Pulmonary artery endothelial cell (primary cell): ENCODE results near the gene COX5A. TPM values are rescaled to one million over a fixed set of nuclear protein-coding genes. Genes with fewer than 3 reads are reported as not detected.
"Not testable (repeated sequence)": the region's sequence is repeated elsewhere in the genome, so short reads cannot be mapped to it uniquely, and the experiment has no call there.

Experiments used
- DNase-seq: peaks from one replicate; pipeline ENCODE4 v3.0.0-alpha.2; 2011; ENCODE audit warnings: low read depth, low spot score
- total RNA-seq: library from RNA; depleted of rRNA; stranded (reverse); fragments of >200 nt; gene quantifications from 2 replicates; pipeline ENCODE4 v1.2.3, GENCODE V29; 2014

The COX5A gene
- total RNA-seq, 1 donor from 2014 or later = 72.3 TPM

DNA sequence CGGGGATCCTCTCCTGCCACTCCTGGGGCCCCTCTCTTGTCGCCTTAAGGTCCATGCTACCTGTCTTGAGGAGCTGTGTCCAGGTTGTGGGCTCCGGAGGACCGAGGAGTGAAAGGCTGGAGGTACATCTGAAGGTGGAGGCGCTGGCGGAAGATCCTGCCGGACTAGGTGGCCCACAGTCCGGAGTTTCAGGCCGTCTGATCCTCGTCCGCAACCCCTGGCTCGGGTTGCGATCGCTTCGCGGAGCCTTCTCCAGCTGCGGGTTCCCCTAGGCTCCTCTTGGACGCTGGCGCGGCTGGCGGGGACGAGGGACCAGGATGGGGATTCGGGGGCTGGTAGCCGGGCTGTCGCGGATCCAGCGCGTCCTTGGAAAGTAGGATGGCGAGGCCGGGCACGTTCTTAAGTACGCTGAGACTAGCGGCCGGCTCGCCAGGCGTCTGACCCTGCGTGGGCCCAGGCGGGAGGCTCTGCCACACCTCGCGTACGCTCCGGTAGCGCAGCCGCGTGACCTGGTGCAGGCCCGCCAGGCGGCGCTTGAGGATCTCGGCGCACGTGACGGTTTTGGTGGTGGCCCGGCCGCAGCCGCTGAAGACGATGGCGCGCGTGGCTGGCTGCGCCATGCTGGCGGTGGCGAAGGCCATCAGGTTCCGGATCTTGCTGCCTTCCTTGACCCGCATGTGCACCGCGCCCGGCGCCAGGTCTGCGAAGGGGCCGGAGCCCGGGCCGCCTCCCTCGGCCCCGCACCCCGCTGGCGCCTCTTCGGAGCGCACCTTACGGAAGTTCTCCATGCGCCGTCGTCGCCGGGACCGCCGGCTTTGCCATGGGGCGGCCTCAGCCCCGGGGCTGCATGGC, 18.1 kb upstream of the COX5A start:
- no peak for DNase-seq

- no peak for DNase-seq
Observed at GRCh38 chr15:74955017-74955416, 17.1 kb upstream of the COX5A start.

DNA sequence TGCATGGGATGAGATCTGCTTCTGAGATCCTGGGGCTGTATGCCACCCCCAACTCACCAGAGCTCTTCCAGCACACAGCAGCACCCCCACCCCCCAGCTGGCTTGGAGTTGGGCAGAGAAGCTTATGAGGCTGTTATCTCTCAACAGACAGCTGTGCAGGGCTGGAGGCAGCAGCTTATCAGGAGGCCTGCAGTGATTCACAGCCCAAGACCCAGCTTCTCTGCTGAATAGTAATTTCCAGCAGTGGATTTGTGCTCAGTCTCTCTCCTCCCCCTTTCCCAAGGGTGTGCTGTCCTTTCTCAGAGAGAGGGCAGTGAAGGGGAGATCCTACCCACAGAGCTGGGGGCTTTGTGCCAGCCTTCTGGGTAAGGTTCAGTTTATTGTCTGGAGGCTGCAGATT, 16.6 kb upstream of the COX5A start:
- no peak for DNase-seq

DNA sequence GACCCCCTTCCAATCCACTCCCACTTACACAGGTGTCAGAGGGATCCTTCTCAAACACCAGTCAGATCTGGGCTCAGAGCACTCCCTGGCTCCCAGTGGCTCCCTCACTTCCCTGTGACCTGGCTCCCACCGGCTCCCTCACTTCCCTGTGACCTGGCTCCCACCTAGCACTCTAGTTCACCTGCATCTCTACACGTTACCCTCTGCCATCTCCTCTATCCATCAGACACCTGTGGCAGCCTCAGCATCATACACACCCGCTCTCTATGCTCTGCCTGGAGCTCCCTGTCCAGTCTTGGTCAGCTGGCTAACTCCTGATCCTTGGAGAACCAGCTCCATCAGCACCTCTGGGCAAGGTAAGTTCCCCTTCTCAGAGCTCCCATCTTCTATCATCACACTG, 13.1 kb upstream of the COX5A start:
- no peak for DNase-seq

- no peak for DNase-seq
Observed at GRCh38 chr15:74950078-74950908, 12.4 kb upstream of the COX5A start.

- DNase-seq = no peak
Observed at GRCh38 chr15:74937272-74937589, 642 bp downstream of the COX5A start.

GRCh38 chr15:74935193-74935592, 2.7 kb downstream of the COX5A start:
- not testable (repeated sequence) for DNase-seq

DNA sequence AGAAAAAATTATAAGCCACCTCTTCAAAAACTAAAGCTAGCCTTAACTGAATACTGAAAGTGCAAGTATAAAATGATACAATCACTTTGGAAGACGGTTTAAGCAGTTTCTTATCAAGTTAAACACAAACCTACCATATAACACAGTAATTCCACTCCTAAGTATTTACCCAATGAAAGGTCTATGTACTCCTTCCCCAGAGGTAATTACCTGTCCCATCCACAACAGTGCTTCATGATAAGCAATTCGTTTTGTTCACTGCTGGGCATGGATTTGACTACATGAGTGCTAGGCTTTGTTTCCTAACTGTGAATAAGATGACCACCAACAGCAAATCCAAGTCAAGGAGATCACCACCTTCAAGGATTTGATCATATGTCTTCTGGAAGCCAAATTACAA, 4.3 kb downstream of the COX5A start:
- no peak for DNase-seq

- DNase-seq = no peak
Observed at GRCh38 chr15:74928771-74929198, 9.1 kb downstream of the COX5A start.

DNA sequence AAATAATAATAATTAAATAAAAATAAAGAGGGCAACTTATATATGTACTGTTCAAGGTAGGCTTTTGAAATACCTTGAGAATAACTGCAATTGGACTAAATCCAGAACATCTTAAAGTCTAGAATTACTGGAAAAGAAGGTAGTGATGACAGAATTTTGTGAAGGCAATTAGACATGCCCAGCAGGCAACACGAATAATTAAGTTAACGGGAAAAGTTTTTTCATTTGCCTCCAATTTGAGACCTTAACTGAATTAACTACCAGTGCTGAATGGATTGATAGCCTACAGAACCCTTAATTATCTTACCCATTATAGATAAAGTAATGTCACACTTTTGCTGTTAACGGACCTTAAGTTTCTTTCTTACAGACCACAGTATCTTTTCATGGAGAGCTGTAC, 13.3 kb downstream of the COX5A start:
- no peak for DNase-seq

DNA sequence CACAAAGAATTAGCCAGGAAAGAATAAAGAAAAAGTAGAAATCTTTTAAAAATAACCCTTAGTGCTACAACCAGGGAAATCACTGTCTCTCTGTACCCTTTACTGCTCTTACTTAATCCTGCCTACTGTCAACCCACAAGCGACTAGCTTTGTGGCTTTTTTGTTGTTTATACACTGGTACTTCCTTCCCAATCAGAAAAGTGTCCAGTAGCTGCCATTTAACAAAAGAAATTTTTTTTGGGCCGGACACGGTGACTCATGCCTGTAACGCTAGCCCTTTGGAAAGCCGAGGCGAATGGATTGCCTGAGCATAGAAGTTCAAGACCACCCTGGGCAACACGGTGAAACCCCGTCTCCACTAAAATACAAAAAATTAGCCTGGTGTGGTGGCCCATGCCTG, 17.4 kb downstream of the COX5A start:
- no peak for DNase-seq

DNA sequence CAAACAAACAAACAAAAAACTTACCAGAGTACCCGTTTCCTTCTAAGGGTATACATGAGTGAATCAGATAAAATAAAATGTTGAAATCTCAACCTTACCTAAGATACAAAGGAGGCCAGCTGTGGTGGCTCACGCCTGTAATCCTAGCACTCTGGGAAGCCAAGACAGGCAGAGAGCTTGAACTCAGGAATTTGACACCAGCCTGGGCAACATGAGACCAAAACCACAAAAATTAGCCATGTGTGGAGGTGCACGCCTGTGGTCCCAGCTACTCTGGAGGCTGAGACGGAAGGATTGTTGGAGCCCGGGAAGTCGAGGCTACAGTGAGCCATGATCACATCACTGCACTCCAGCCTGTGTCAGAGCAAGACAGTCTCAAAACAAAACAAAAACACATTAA, 20.2 kb downstream of the COX5A start:
- DNase-seq = no peak

- not testable (repeated sequence) for DNase-seq
Observed at GRCh38 chr15:74913799-74914198, 24.1 kb downstream of the COX5A start.

- no peak for DNase-seq
Observed at GRCh38 chr15:74913041-74913440, 24.8 kb downstream of the COX5A start.

DNA sequence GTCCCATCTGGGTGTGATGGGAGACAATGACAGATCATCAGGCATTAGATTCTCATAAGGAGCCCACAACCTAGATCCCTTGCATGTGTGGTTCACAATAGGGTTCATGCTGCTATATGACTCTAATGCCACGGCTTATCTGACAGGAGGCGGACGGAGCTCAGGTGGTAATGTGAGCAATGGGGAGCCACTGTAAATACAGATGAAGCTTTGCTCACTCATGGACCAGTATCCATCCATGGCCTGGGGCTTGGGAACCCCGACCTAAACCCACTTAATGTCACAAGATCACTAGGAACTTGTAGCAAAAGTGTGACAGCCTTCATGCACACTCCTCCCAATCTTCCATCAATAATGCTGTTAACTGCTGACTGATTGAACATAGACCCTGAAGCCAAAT, 29.2 kb downstream of the COX5A start:
- DNase-seq = no peak

DNA sequence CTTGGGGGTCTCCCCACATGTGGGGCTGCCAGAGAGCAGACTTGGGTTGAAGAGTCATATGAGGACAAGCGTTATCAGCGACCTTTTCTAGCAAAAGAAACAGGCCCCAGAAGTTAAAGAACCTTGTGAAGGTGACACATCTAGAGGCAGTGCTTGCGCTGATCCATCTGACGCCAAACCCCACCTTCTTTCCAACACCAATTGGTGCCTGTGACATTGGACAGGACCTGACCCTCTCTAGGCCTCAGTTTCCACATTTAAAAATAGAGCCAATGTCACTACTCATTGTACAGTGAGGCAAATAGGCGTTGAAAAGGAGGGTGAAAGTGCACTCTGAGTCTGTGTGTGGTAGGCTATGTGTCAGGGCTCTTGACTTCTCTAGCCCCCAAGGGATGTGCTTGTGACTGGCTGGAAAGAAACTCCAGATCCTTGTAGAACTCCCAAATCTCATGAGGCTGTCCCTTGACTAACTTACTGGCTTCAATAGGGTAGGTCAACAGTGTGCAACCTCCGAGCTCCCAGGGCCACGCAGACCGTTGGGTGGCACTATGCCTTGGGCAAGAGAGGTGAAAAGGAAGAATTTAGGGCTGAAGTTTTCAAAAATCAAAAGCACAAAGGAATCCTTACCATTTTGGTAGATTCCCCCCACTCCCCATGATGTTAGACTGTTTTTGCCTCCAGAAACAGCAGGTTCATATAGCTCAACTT, 30.6 kb downstream of the COX5A start:
- no peak for DNase-seq

- DNase-seq = peak; percentile 44
Observed at GRCh38 chr15:74906450-74907162, 31.3 kb downstream of the COX5A start, which contains the start of gene FAM219B. TSS of gene FAM219B (minus strand) at chr15:74906851. CDS start at chr15:74906800, 51 bp downstream.

GRCh38 chr15:74906067-74906449, 31.8 kb downstream of the COX5A start:
- DNase-seq = no peak

DNA sequence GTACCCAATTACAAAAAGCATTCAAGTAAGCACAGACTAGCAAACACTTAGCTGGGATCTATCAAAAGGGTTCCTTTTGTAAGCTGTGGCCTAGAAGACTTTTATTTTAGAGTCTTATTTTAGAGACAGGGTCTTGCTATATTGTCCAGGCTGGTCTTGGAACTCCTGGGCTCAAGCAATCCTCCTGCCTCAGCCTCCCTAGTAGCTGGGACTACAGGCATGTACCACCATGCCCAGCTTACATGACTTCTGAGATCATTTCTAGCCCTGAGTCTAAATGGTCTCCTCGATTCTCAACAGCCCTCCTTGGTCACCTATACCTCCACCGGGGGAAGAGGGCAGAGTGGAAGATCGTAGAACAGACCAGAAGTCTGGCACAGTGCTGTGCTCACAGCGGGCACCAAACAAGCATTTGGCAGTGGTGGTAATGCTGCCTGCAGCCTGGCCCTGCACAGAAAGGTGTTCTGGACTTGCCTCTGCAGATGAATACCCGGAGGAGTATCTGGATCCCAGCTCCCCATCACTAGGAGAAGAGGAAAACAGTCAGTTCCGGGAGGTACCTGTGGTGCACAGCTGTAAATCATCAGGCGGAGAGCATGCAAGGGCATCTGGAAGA, 33.6 kb downstream of the COX5A start:
- no peak for DNase-seq

DNA sequence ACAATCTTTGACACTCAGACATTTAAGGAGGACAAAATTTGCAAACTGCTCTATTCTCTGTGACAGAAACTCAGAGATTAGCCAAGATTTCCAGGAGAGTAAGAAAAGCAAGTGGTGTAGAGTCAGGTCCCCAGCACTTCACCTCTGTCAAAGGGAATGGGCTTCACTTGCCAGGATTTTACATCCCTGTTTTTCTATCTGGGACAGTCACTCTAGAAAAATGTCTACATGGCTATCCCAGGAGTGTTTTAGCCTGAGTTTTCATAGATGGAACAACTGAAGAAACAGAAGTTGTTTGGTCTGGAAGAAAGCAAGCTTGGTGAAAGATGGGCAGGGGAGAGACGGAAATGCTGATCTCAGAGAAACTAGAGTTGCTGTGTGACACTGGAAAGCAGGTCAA, 34.2 kb downstream of the COX5A start:
- no peak for DNase-seq
